ENCODE results near the gene TASOR2. TPM values are rescaled to one million over a fixed set of nuclear protein-coding genes. Genes with fewer than 3 reads are reported as not detected.

Gene TASOR2
- total and polyA plus RNA-seq, 9 of the 15 experiments (the other 6 are each of a cell fraction or from before 2014, with no cell fraction given), result 12.7 to 75.3 (median 52.3) TPM

DNA sequence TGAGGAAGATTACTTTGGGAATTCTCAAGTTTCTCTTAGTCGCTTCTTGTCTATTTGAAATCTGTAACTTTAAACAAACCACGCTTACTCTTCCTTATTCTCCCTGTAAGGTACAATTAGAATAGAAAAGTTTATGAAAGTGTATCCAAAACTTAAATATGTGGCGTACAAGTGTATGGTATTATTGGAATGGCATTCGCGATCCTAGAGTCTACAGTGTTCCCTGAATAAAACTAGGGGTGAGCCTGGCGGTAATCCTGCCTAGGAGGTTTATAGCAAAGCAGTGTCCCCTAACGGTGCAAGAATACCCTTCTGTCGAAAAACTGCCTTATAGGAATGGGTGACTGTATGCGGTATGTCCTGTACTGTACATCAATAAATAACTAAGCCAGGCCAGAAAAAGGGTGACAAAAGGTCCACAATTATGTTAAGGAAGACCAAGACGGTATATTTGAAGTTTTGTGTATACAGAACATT, 1.2 kb downstream of the TASOR2 start (continued):
- no peak for TF ChIP-seq HEY1 (CRISPR knock-in tag; IDR thresholded peaks at IDR 0.05; ENCODE audit: borderline replicate concordance)
- TF ChIP-seq SNRNP70 (optimal IDR thresholded peaks at IDR 0.05; ENCODE audit: low read depth, low read length), result no peak
- no peak for TF ChIP-seq NONO (IDR thresholded peaks at IDR 0.05; ENCODE audit: low read depth in 2 of 2, low read length in 1 of 2)
- TF ChIP-seq, protein P1, sequence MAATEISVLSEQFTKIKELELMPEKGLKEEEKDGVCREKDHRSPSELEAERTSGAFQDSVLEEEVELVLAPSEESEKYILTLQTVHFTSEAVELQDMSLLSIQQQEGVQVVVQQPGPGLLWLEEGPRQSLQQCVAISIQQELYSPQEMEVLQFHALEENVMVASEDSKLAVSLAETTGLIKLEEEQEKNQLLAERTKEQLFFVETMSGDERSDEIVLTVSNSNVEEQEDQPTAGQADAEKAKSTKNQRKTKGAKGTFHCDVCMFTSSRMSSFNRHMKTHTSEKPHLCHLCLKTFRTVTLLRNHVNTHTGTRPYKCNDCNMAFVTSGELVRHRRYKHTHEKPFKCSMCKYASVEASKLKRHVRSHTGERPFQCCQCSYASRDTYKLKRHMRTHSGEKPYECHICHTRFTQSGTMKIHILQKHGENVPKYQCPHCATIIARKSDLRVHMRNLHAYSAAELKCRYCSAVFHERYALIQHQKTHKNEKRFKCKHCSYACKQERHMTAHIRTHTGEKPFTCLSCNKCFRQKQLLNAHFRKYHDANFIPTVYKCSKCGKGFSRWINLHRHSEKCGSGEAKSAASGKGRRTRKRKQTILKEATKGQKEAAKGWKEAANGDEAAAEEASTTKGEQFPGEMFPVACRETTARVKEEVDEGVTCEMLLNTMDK (IDR thresholded peaks at IDR 0.05; ENCODE audit: borderline replicate concordance, insufficient read depth, low read depth, low read length, poor library complexity, severe bottlenecking), result no peak
- TF ChIP-seq RFX7 (CRISPR knock-in tag; IDR thresholded peaks at IDR 0.05), result no peak
- no peak for TF ChIP-seq ESRRB (CRISPR knock-in tag; IDR thresholded peaks at IDR 0.05; ENCODE audit: borderline replicate concordance)
- TF ChIP-seq FOXP1 (CRISPR knock-in tag; IDR thresholded peaks at IDR 0.05), result no peak
- no peak for TF ChIP-seq ZNF696 (CRISPR knock-in tag; conservative IDR thresholded peaks at IDR 0.05)
- TF ChIP-seq WHSC1 (IDR thresholded peaks at IDR 0.05; ENCODE audit: low read length), result no peak
- no peak for TF ChIP-seq POLR2AphosphoS5 (IDR thresholded peaks at IDR 0.05; ENCODE audit: control insufficient read depth, insufficient read depth, low read depth, low read length)
- no peak for TF ChIP-seq SP1 (CRISPR knock-in tag; IDR thresholded peaks at IDR 0.05)
- TF ChIP-seq NCOA4 (IDR thresholded peaks at IDR 0.05; ENCODE audit: partially characterized antibody), result no peak
- TF ChIP-seq DACH1 (IDR thresholded peaks at IDR 0.05; ENCODE audit: partially characterized antibody), result no peak
- TF ChIP-seq XRCC3 (IDR thresholded peaks at IDR 0.05), result no peak
- no peak for TF ChIP-seq HNRNPUL1 (IDR thresholded peaks at IDR 0.05; ENCODE audit: low read length)
- TF ChIP-seq ZC3H8 (IDR thresholded peaks at IDR 0.05), result no peak
- no peak for TF ChIP-seq ERF (CRISPR knock-in tag; IDR thresholded peaks at IDR 0.05)
- no peak for TF ChIP-seq TOE1 (IDR thresholded peaks at IDR 0.05; ENCODE audit: borderline replicate concordance)
- TF ChIP-seq TOE1 (CRISPR knock-in tag; IDR thresholded peaks at IDR 0.05; ENCODE audit: borderline replicate concordance, low read depth), result no peak
- 0 out of 2 replicates have a peak, but pooled peaks have one; percentile 1 for TF ChIP-seq TRIM28 (IDR thresholded peaks at IDR 0.05)
- 0 out of 2 replicates have a peak, but pooled peaks have one; percentile 4 for TF ChIP-seq BCOR (IDR thresholded peaks at IDR 0.05)
- no peak for TF ChIP-seq MTA2 (IDR thresholded peaks at IDR 0.05; ENCODE audit: low read depth)
- TF ChIP-seq, protein P2, sequence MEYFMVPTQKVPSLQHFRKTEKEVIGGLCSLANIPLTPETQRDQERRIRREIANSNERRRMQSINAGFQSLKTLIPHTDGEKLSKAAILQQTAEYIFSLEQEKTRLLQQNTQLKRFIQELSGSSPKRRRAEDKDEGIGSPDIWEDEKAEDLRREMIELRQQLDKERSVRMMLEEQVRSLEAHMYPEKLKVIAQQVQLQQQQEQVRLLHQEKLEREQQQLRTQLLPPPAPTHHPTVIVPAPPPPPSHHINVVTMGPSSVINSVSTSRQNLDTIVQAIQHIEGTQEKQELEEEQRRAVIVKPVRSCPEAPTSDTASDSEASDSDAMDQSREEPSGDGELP (CRISPR knock-in tag; IDR thresholded peaks at IDR 0.05; ENCODE audit: borderline replicate concordance), result no peak
- no peak for TF ChIP-seq ZNF217 (CRISPR knock-in tag; IDR thresholded peaks at IDR 0.05)
- no peak for TF ChIP-seq ZFP1 (CRISPR knock-in tag; IDR thresholded peaks at IDR 0.05)

All from K562 (cell line).